IMR-90 (cell line): ENCODE measurements around the gene DAPL1. TPM values are rescaled to one million over a fixed set of nuclear protein-coding genes. Genes with fewer than 3 reads are reported as not detected.

ENCODE experiments used
- ATAC-seq: fragments of 200-7000 bp; cut with Tn5 transposase; 2 replicates; pipeline ENCODE4 v1.9.1; 2020; ENCODE audit warnings: low read depth, mild to moderate bottlenecking, moderate library complexity
- BruUV-seq: library from RNA; stranded (reverse); fragments of 400-500 nt; replicated peaks from 2 replicates; lab custom pipeline; 2021; lab: Mats Ljungman, UMichigan
- CTCF ChIA-PET: fragments of 300-600 bp; formaldehyde crosslinking; extraction: SDS; loops from one replicate; lab custom pipeline; 2021; ENCODE audit warnings: antibody characterized with exemption; lab: Yijun Ruan, JAX
- POLR2A ChIA-PET: fragments of 300-600 bp; sonication (Branson Sonifier 250); formaldehyde crosslinking; loops from one replicate; lab custom pipeline; 2022; ENCODE audit warnings: antibody characterized with exemption; ENCODE audit not compliant: unreplicated experiment; lab: Charles Lee
- DNase-seq: peaks from one replicate; pipeline ENCODE4 v3.0.0; 2013
- H2AFZ ChIP-seq: replicated peaks from 2 replicates; pipeline ENCODE3; 2013; ENCODE audit warnings: low read length, mild to moderate bottlenecking; ENCODE audit not compliant: poor library complexity
- H2AK5ac ChIP-seq: 2 replicates; pipeline ENCODE4 v1.6.1; 2013; ENCODE audit warnings: low read depth, low read length, inconsistent platforms
- H2AK9ac ChIP-seq: replicated peaks from 2 replicates; pipeline ENCODE3; 2013; ENCODE audit warnings: mild to moderate bottlenecking, low read depth, low read length, moderate library complexity; ENCODE audit not compliant: poor library complexity
- H2BK120ac ChIP-seq: 2 replicates; pipeline ENCODE4 v1.6.1; 2013; ENCODE audit warnings: low read depth, low read length, inconsistent platforms
- H2BK15ac ChIP-seq: 3 replicates; pipeline ENCODE4 v1.6.1; 2013; ENCODE audit warnings: low read depth, low read length, inconsistent platforms
- H2BK20ac ChIP-seq: 2 replicates; pipeline ENCODE4 v1.6.1; 2013; ENCODE audit warnings: low read depth, mild to moderate bottlenecking, inconsistent platforms, low read length, moderate library complexity
- H2BK5ac ChIP-seq: 2 replicates; pipeline ENCODE4 v1.6.1; 2013; ENCODE audit warnings: mild to moderate bottlenecking, low read depth, low read length, inconsistent platforms; ENCODE audit not compliant: poor library complexity, severe bottlenecking
- H3K14ac ChIP-seq: replicated peaks from 2 replicates; pipeline ENCODE4 v1.6.1; 2013; ENCODE audit warnings: low read depth, low read length, inconsistent platforms
- H3K18ac ChIP-seq: 2 replicates; pipeline ENCODE4 v1.6.1; 2013; ENCODE audit warnings: low read depth, low read length, control low read depth
- H3K23ac ChIP-seq: 2 replicates; pipeline ENCODE4 v1.6.1; 2013; ENCODE audit warnings: low read depth, low read length, inconsistent platforms
- H3K27ac ChIP-seq: 2 replicates; pipeline ENCODE4 v1.5.1; 2013; ENCODE audit warnings: mild to moderate bottlenecking, control low read depth, low read length; ENCODE audit not compliant: insufficient read depth
- H3K27me3 ChIP-seq: 2 replicates; pipeline ENCODE4 v1.6.1; 2013; ENCODE audit warnings: low read length; ENCODE audit not compliant: control insufficient read depth, insufficient read depth
- H3K36me3 ChIP-seq: 2 replicates; pipeline ENCODE4 v1.6.1; 2013; ENCODE audit warnings: low read length, mixed read lengths; ENCODE audit not compliant: control insufficient read depth, insufficient read depth
- H3K4ac ChIP-seq: 2 replicates; pipeline ENCODE4 v1.6.1; 2013; ENCODE audit warnings: low read depth, low read length, inconsistent platforms
- H3K4me1 ChIP-seq: 2 replicates; pipeline ENCODE4 v1.6.1; 2013; ENCODE audit warnings: low read length, mixed read lengths; ENCODE audit not compliant: control insufficient read depth, insufficient read depth
- H3K4me2 ChIP-seq: 2 replicates; pipeline ENCODE4 v1.6.1; 2013; ENCODE audit warnings: low read depth, mild to moderate bottlenecking, control low read depth, low read length, moderate library complexity
- H3K4me3 ChIP-seq: 2 replicates; pipeline ENCODE4 v1.5.1; 2013; ENCODE audit warnings: low read depth, mild to moderate bottlenecking, control low read depth, low read length, moderate library complexity; ENCODE audit not compliant: insufficient read depth
- H3K56ac ChIP-seq: 2 replicates; pipeline ENCODE4 v1.6.1; 2013; ENCODE audit warnings: low read length, inconsistent platforms; ENCODE audit not compliant: insufficient read depth; ENCODE audit errors: extremely low read depth
- H3K79me1 ChIP-seq, 2 experiments: 2 replicates each; pipeline ENCODE4 v1.6.1; 2013; ENCODE audit warnings: low read length in 2 of 2, inconsistent platforms in 1 of 2, low read depth in 1 of 2
- H3K9ac ChIP-seq: 2 replicates; pipeline ENCODE4 v1.6.1; 2013; ENCODE audit warnings: low read depth, low read length, control low read depth
- H3K9me1 ChIP-seq: 2 replicates; pipeline ENCODE4 v1.6.1; 2013; ENCODE audit warnings: low read length, inconsistent platforms; ENCODE audit not compliant: insufficient read depth
- H3K9me3 ChIP-seq: 2 replicates; pipeline ENCODE4 v1.6.1; 2013; ENCODE audit warnings: low read length; ENCODE audit not compliant: control insufficient read depth, insufficient read depth
- H4K20me1 ChIP-seq: 2 replicates; pipeline ENCODE4 v1.6.1; 2013; ENCODE audit warnings: low read length, inconsistent platforms; ENCODE audit not compliant: insufficient read depth
- H4K5ac ChIP-seq: 2 replicates; pipeline ENCODE4 v1.6.1; 2013; ENCODE audit warnings: mild to moderate bottlenecking, low read depth, low read length, control low read depth
- H4K8ac ChIP-seq, 2 experiments: 2 replicates each; pipeline ENCODE4 v1.6.1; 2013; ENCODE audit warnings: low read depth in 2 of 2, low read length in 2 of 2, control low read depth in 1 of 2, inconsistent platforms in 1 of 2
- H4K91ac ChIP-seq: 2 replicates; pipeline ENCODE4 v1.6.1; 2013; ENCODE audit warnings: low read depth, low read length, inconsistent platforms; ENCODE audit not compliant: insufficient read depth
- CHD1 ChIP-seq: IDR thresholded peaks from 2 replicates; pipeline ENCODE4 v1.6.1; 2012; ENCODE audit warnings: low read depth, low read length, improper control_type of control experiment
- FOS ChIP-seq: fragments of 150-350 bp; IDR thresholded peaks from 2 replicates; pipeline ENCODE4 v1.6.1; 2016; ENCODE audit warnings: low read depth, low read length
- MXI1 ChIP-seq: IDR thresholded peaks from 2 replicates; pipeline ENCODE4 v1.6.1; 2012; ENCODE audit warnings: low read depth, mild to moderate bottlenecking, low read length, moderate library complexity, borderline replicate concordance
- NFE2L2 ChIP-seq: fragments of 150-350 bp; IDR thresholded peaks from 2 replicates; pipeline ENCODE4 v1.6.1; 2016; ENCODE audit warnings: low read depth, mild to moderate bottlenecking, low read length
- RCOR1 ChIP-seq: IDR thresholded peaks from 2 replicates; pipeline ENCODE4 v1.6.1; 2012; ENCODE audit warnings: mild to moderate bottlenecking, low read length, improper control_type of control experiment; ENCODE audit not compliant: insufficient replicate concordance
- WGBS, 2 experiments: methylation state at CpG; one replicate each; pipeline versions ENCODE4 v1.1.5 to v1.1.7; 2013; ENCODE audit warnings: missing lambda C conversion rate in 2 of 2; ENCODE audit not compliant: insufficient read length in 1 of 2; ENCODE audit errors: extremely low coverage in 2 of 2; 5-methylcytosine and 5-hydroxymethylcytosine counted together
- dilution Hi-C: fragments of 300-500 bp; cut with HindIII; formaldehyde crosslinking; loops from one replicate; pipeline ENCODE4 v1.14.3; 2018; ENCODE audit warnings: low sequenced_read_pairs; ENCODE audit not compliant: unreplicated experiment
- in situ Hi-C: fragments of 300-500 bp; cut with MboI; formaldehyde crosslinking; loops from 3 replicates; pipeline ENCODE4 v1.14.3; 2019; ENCODE audit warnings: low sequenced_read_pairs, inconsistent platforms, mixed read lengths
- intact Hi-C: fragments of 100-400 bp; cut with micrococcal nuclease; formaldehyde crosslinking; loops from 2 replicates; pipeline ENCODE4 v1.10.0; 2022
- polyA plus RNA-seq, 3 experiments: library from polyadenylated mRNA; depleted of rRNA; stranded (reverse); fragments of >200 nt; gene quantifications; 2 replicates each; pipeline ENCODE4 v1.2.3, GENCODE V29; 2012; ENCODE audit warnings: low replicate concordance in 1 of 3
- total RNA-seq: library from RNA; depleted of rRNA; stranded (reverse); fragments of >200 nt; gene quantifications from 2 replicates; pipeline ENCODE4 v1.2.3, GENCODE V29; 2012
- TF ChIP-seq, protein P1 (sequence below): fragments of 150-350 bp; IDR thresholded peaks from 2 replicates; pipeline ENCODE4 v1.6.1; 2017; ENCODE audit warnings: mild to moderate bottlenecking, antibody characterized with exemption, low read length, low read depth
- TF ChIP-seq, protein P2 (sequence below): conservative IDR thresholded peaks from 2 replicates; pipeline ENCODE4 v1.5.1; 2012; ENCODE audit warnings: mild to moderate bottlenecking, low read depth, low read length, improper control_type of control experiment

DAPL1 gene
- total and polyA plus RNA-seq, 2 of the 4 experiments (the other 2 are of a cell fraction) = not detected

DNA sequence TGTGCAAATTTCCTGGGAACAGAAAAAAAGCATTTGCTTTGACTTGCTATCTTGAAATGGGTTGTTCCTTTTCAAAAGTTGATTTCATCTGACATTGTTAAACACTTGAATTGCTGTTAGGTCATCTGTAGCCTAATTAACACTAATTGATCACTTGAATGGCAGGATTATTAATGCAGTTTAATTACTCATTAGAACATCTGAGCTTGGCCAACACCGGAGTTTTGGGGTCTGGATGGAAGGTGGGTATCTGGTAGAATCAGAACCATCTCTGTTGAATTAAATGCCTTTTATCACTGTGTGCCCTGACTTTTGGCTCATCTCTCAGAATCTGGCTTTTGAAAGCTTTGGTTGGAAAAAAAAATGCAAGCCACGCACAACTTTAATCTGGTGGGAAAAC is 8.4 kb downstream of the DAPL1 start:
- in situ Hi-C loops = no loop called here
- Histone ChIP-seq H4K5ac (no peak overlapping the region), H2AK9ac (no peak overlapping the region), H4K91ac (no peak overlapping the region), H3K9ac (no peak overlapping the region), H3K23ac (no peak overlapping the region), H2BK15ac (no peak overlapping the region), H2AK5ac (no peak overlapping the region), H3K36me3 (no peaks in the 10 kb centered on the region), H3K9me3 (no peaks in the 10 kb centered on the region), H2BK120ac (no peak overlapping the region), H3K4me2 (no peak overlapping the region), H3K9me1 (no peaks in the 10 kb centered on the region; the same call in 1 of the 2 replicates), H3K14ac (no peak overlapping the region), H3K27ac (no peak overlapping the region), H2BK5ac (no peak overlapping the region), H3K4me3 (no peak overlapping the region), H4K20me1 (no peaks in the 10 kb centered on the region), H3K79me1 (no peaks in the 10 kb centered on the region), H3K4me1 (no peaks in the 10 kb centered on the region), H3K18ac (no peak overlapping the region), H4K8ac (no peak overlapping the region), H3K56ac (no peak overlapping the region), H3K27me3 (peaks cover 2% of the 10 kb centered on the region), H2BK20ac (no peak overlapping the region), H2AFZ (no peak overlapping the region), H3K4ac (no peak overlapping the region)
- POLR2A ChIA-PET = no interaction called here
- TF ChIP-seq, protein P1, sequence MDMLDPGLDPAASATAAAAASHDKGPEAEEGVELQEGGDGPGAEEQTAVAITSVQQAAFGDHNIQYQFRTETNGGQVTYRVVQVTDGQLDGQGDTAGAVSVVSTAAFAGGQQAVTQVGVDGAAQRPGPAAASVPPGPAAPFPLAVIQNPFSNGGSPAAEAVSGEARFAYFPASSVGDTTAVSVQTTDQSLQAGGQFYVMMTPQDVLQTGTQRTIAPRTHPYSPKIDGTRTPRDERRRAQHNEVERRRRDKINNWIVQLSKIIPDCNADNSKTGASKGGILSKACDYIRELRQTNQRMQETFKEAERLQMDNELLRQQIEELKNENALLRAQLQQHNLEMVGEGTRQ = no peak
- TF ChIP-seq FOS (no peak), NFE2L2 (no peak), CHD1 (no peak), RCOR1 (no peak), MXI1 (no peak)
- TF ChIP-seq, protein P2, sequence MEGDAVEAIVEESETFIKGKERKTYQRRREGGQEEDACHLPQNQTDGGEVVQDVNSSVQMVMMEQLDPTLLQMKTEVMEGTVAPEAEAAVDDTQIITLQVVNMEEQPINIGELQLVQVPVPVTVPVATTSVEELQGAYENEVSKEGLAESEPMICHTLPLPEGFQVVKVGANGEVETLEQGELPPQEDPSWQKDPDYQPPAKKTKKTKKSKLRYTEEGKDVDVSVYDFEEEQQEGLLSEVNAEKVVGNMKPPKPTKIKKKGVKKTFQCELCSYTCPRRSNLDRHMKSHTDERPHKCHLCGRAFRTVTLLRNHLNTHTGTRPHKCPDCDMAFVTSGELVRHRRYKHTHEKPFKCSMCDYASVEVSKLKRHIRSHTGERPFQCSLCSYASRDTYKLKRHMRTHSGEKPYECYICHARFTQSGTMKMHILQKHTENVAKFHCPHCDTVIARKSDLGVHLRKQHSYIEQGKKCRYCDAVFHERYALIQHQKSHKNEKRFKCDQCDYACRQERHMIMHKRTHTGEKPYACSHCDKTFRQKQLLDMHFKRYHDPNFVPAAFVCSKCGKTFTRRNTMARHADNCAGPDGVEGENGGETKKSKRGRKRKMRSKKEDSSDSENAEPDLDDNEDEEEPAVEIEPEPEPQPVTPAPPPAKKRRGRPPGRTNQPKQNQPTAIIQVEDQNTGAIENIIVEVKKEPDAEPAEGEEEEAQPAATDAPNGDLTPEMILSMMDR = no peak
- CTCF ChIA-PET = no interaction called here
- intact Hi-C loops = no loop called here
- no CpG with 5 or more reads among the region's 2 CpGs for WGBS, 2 experiments
- dilution Hi-C loops = no loop called here
- DNase-seq = no peak
- no TSS peak for BruUV-seq
- ATAC-seq = no peak
